Hepatocyte (in vitro differentiated cells): ENCODE results near the gene JAML.

Experiments
- CTCF ChIP-seq: fragments of 200-600 bp; sonication (generic); IDR thresholded peaks from 2 replicates; pipeline ENCODE4 v1.5.1; 2016; ENCODE audit warnings: antibody characterized with exemption, mild to moderate bottlenecking; ENCODE audit not compliant: poor library complexity
- EZH2 ChIP-seq: fragments of 200-600 bp; sonication (generic); IDR thresholded peaks from 2 replicates; pipeline ENCODE4 v1.6.1; 2016; ENCODE audit warnings: antibody characterized with exemption, mild to moderate bottlenecking, borderline replicate concordance
- EZH2phosphoT487 ChIP-seq: fragments of 200-600 bp; sonication (generic); IDR thresholded peaks from one replicate; pipeline ENCODE4 v1.6.1; 2018; ENCODE audit warnings: antibody characterized with exemption, mild to moderate bottlenecking, low read depth, moderate library complexity; ENCODE audit not compliant: unreplicated experiment, severe bottlenecking

- no peak for TF ChIP-seq EZH2
- no peak for TF ChIP-seq CTCF
- TF ChIP-seq EZH2phosphoT487, result no peak
These were observed 27.9 kb upstream of the JAML start for GRCh38 chr11:118252688-118253087.
